Upper lobe of left lung (tissue), 4 donors: ENCODE data around the gene DLST.

Source experiments
- EP300 ChIP-seq, 4 donors: sonication (generic); formaldehyde crosslinking; IDR thresholded peaks; one replicate each; pipeline ENCODE4 v1.5.1; 2017; ENCODE audit warnings: antibody characterized with exemption in 4 of 4, control low read depth in 2 of 4
- POLR2A ChIP-seq, 4 donors: fragments of 450-650 bp; IDR thresholded peaks; one replicate each; pipeline ENCODE4 v1.5.1; 2016 to 2017; ENCODE audit warnings: antibody characterized with exemption in 4 of 4, mild to moderate bottlenecking in 2 of 4
- POLR2AphosphoS5 ChIP-seq, 2 donors: sonication (generic); formaldehyde crosslinking; IDR thresholded peaks; one replicate each; pipeline ENCODE4 v1.5.1; 2017; ENCODE audit warnings: antibody characterized with exemption in 2 of 2
- TF ChIP-seq, protein P1 (sequence below), 6 experiments: fragments of 450-650 bp in 4 of 6; fragments of 200-600 bp in 2 of 6; sonication (generic) in 2 of 6; IDR thresholded peaks; one replicate each; pipeline ENCODE4 v1.5.1; 2016 to 2019; ENCODE audit warnings: antibody characterized with exemption in 6 of 6

DNA sequence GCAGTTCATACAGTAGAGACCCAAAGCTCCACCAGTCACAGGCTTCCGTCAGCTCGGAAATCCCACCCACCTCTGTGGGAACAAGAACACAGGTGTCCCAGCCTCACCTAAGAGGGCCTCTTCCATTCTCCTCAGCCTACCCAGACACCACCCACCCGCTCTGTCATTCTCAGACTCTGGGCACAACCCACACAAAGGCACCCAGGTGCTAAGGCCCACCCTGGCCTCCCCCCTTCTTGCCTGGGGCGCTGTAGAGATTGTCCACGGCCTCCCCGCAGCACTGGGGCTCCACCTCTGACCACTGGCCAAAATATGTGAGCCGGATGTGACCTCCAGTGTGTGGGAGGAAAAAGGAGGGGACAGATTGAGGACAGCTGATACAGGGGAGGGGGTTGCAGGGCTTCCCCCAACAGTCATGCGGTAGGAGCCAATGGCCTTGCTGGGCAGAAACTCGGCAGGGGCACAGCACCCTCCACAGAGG, 27.2 kb downstream of the DLST start:
- TF ChIP-seq, protein P1, sequence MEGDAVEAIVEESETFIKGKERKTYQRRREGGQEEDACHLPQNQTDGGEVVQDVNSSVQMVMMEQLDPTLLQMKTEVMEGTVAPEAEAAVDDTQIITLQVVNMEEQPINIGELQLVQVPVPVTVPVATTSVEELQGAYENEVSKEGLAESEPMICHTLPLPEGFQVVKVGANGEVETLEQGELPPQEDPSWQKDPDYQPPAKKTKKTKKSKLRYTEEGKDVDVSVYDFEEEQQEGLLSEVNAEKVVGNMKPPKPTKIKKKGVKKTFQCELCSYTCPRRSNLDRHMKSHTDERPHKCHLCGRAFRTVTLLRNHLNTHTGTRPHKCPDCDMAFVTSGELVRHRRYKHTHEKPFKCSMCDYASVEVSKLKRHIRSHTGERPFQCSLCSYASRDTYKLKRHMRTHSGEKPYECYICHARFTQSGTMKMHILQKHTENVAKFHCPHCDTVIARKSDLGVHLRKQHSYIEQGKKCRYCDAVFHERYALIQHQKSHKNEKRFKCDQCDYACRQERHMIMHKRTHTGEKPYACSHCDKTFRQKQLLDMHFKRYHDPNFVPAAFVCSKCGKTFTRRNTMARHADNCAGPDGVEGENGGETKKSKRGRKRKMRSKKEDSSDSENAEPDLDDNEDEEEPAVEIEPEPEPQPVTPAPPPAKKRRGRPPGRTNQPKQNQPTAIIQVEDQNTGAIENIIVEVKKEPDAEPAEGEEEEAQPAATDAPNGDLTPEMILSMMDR (IDR thresholded peaks at IDR 0.05) = no peak
- no peak for TF ChIP-seq EP300 (IDR thresholded peaks at IDR 0.05)
- TF ChIP-seq POLR2AphosphoS5 (IDR thresholded peaks at IDR 0.05) = no peak
- TF ChIP-seq POLR2A (IDR thresholded peaks at IDR 0.05) = no peak
